OCI-LY3 (cell line): ENCODE measurements around the gene MOGAT2.

Experiments used
- H2AFZ ChIP-seq: fragments of 200-600, 300-600 bp; shearing (Covaris generic); 2 replicates; pipeline ENCODE4 v1.6.0; 2014; ENCODE audit warnings: antibody characterized with exemption, low read depth, low read length
- H3K27ac ChIP-seq: fragments of 200-600, 300-600 bp; sonication (generic); 2 replicates; pipeline ENCODE4 v1.5.1; 2014; ENCODE audit warnings: mild to moderate bottlenecking, low read length, moderate library complexity, mixed read lengths
- H3K27me3 ChIP-seq: fragments of 200-600, 300-600 bp; sonication (generic); 2 replicates; pipeline ENCODE4 v1.6.1; 2014; ENCODE audit warnings: low read depth, low read length, mixed read lengths
- H3K36me3 ChIP-seq: fragments of 200-600, 300-600 bp; sonication (generic); replicated peaks from 2 replicates; pipeline ENCODE3; 2014; ENCODE audit warnings: low read depth, low read length, mixed read lengths
- H3K4me1 ChIP-seq: fragments of 300-600, 200-600 bp; sonication (generic); 2 replicates; pipeline ENCODE4 v1.6.1; 2014; ENCODE audit warnings: low read length, mixed read lengths
- H3K4me2 ChIP-seq: fragments of 200-600, 300-600 bp; sonication (generic); 2 replicates; pipeline ENCODE4 v1.6.1; 2014; ENCODE audit warnings: low read length, mixed read lengths
- H3K4me3 ChIP-seq: fragments of 300-600, 200-600 bp; sonication (generic); 2 replicates; pipeline ENCODE4 v1.5.1; 2014; ENCODE audit warnings: antibody characterized with exemption, mild to moderate bottlenecking, low read length, moderate library complexity
- H3K79me2 ChIP-seq: fragments of 300-600, 200-600 bp; shearing (Covaris generic); 2 replicates; pipeline ENCODE4 v1.6.1; 2014; ENCODE audit warnings: mild to moderate bottlenecking, low read length, mixed read lengths
- H3K9ac ChIP-seq: fragments of 300-600, 200-600 bp; shearing (Covaris generic); 2 replicates; pipeline ENCODE4 v1.6.0; 2014; ENCODE audit warnings: mild to moderate bottlenecking, low read length, moderate library complexity
- H3K9me3 ChIP-seq: fragments of 200-600, 300-600 bp; shearing (Covaris generic); 2 replicates; pipeline ENCODE4 v1.6.1; 2014; ENCODE audit warnings: low read length, mixed read lengths; ENCODE audit not compliant: insufficient read depth
- H4K20me1 ChIP-seq: fragments of 200-600, 300-600 bp; sonication (generic); 2 replicates; pipeline ENCODE4 v1.6.1; 2016; ENCODE audit warnings: low read length, mixed read lengths; ENCODE audit not compliant: insufficient read depth
- EZH2phosphoT487 ChIP-seq: fragments of 200-600 bp; shearing (Covaris generic); IDR thresholded peaks from 2 replicates; pipeline ENCODE4 v1.6.1; 2018; ENCODE audit warnings: antibody characterized with exemption, mixed run types, low read depth
- TF ChIP-seq, protein P1 (sequence below): fragments of 200-600, 300-600 bp; sonication (generic); IDR thresholded peaks from 2 replicates; pipeline ENCODE4 v1.5.1; 2014; ENCODE audit warnings: antibody characterized with exemption, low read length, low read depth

Gene MOGAT2

DNA sequence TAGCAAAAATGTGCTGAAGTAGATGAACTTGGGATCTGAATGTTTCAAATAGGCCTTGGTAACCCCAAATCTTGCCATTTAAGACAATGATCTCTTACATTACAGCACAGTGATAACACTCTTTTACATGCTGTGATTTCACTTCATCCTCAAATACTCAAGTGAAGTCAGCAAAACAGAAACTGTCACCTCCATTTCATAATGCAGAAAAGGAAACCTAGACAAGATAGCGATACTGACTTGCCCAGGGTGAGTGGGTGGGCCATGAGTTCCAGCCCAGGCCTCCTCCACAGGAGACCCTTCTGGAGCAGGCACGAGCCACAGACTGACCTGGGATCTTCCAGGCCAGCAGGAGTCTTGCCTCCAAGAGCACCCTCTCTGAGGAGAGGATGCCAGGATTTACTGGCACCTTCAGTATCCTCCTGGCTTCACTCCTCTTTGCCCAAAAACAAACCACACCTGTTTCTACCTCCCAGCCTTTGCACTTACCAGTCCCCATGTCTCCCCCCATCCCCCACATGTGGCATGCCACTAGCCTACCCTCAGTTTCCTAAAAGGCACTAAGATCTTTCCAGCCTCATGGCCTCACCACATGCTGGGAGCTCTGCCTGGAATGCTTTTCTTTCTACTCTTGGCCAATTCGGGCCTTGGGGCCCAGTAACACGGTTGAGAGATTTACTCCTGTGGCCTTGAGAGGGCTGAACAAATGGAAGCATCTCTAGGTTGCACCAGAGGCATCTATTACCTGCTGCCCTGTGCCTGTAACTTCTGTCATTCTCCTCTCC is 49.0 kb downstream of the MOGAT2 start:
- TF ChIP-seq EZH2phosphoT487 = no peak
- TF ChIP-seq, protein P1, sequence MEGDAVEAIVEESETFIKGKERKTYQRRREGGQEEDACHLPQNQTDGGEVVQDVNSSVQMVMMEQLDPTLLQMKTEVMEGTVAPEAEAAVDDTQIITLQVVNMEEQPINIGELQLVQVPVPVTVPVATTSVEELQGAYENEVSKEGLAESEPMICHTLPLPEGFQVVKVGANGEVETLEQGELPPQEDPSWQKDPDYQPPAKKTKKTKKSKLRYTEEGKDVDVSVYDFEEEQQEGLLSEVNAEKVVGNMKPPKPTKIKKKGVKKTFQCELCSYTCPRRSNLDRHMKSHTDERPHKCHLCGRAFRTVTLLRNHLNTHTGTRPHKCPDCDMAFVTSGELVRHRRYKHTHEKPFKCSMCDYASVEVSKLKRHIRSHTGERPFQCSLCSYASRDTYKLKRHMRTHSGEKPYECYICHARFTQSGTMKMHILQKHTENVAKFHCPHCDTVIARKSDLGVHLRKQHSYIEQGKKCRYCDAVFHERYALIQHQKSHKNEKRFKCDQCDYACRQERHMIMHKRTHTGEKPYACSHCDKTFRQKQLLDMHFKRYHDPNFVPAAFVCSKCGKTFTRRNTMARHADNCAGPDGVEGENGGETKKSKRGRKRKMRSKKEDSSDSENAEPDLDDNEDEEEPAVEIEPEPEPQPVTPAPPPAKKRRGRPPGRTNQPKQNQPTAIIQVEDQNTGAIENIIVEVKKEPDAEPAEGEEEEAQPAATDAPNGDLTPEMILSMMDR = no peak
- no peaks in the 10 kb centered on the region for H3K9me3 ChIP-seq
- H4K20me1 ChIP-seq = no peaks in the 10 kb centered on the region
- H3K27ac ChIP-seq = no peak overlapping the region
- H2AFZ ChIP-seq = no peak overlapping the region
- H3K36me3 ChIP-seq = no peaks in the 10 kb centered on the region
- peaks cover 27% of the 10 kb centered on the region for H3K79me2 ChIP-seq
- peaks cover 58% of the 10 kb centered on the region for H3K4me1 ChIP-seq
- no peaks in the 10 kb centered on the region for H3K27me3 ChIP-seq
- no peak overlapping the region for H3K4me3 ChIP-seq
- H3K4me2 ChIP-seq = no peak overlapping the region
- H3K9ac ChIP-seq = no peak overlapping the region

GRCh38 chr11:75767228-75767572 is 49.6 kb downstream of the MOGAT2 start:
- H3K79me2 ChIP-seq = peaks cover 32% of the 10 kb centered on the region
- no peak overlapping the region for H3K27ac ChIP-seq
- no peaks in the 10 kb centered on the region for H3K9me3 ChIP-seq
- H3K4me1 ChIP-seq = peaks cover 64% of the 10 kb centered on the region
- no peak overlapping the region for H3K4me2 ChIP-seq
- H3K27me3 ChIP-seq = no peaks in the 10 kb centered on the region
- H3K36me3 ChIP-seq = peaks cover under 1% of the 10 kb centered on the region
- no peak overlapping the region for H3K4me3 ChIP-seq
- no peak overlapping the region for H3K9ac ChIP-seq
- TF ChIP-seq EZH2phosphoT487 = no peak
- TF ChIP-seq, protein P1 = no peak
- no peaks in the 10 kb centered on the region for H4K20me1 ChIP-seq
- H2AFZ ChIP-seq = no peak overlapping the region

GRCh38 chr11:75767793-75768111 is 50.1 kb downstream of the MOGAT2 start:
- Histone ChIP-seq H3K4me3 (peak overlapping the region; percentile 77), H3K9ac (peak overlapping the region; percentile 68; the same call in 1 of the 2 replicates), H3K27ac (peak overlapping the region; percentile 53), H3K36me3 (peaks cover 4% of the 10 kb centered on the region), H3K79me2 (peaks cover 38% of the 10 kb centered on the region), H3K4me1 (peaks cover 68% of the 10 kb centered on the region), H3K27me3 (no peaks in the 10 kb centered on the region), H3K4me2 (peak overlapping the region; percentile 76), H3K9me3 (no peaks in the 10 kb centered on the region), H4K20me1 (no peaks in the 10 kb centered on the region), H2AFZ (no peak overlapping the region; the same call in 1 of the 2 replicates)
- TF ChIP-seq EZH2phosphoT487 = no peak
- TF ChIP-seq, protein P1 = no peak

- Histone ChIP-seq H3K79me2 (peaks cover 39% of the 10 kb centered on the region), H3K36me3 (peaks cover 4% of the 10 kb centered on the region), H2AFZ (peak within 1 kb of the TSS; percentile 85; the same call in 1 of the 2 replicates), H3K9me3 (no peaks in the 10 kb centered on the region), H4K20me1 (no peaks in the 10 kb centered on the region), H3K4me3 (peak within 1 kb of the TSS; percentile 77), H3K9ac (peak within 1 kb of the TSS; percentile 68), H3K4me2 (peak within 1 kb of the TSS; percentile 76), H3K27me3 (no peaks in the 10 kb centered on the region), H3K4me1 (peaks cover 68% of the 10 kb centered on the region), H3K27ac (peak within 1 kb of the TSS; percentile 53)
- no peak for TF ChIP-seq EZH2phosphoT487
- TF ChIP-seq, protein P1 = peak; percentile 68
Measured at GRCh38 chr11:75768112-75768908, 50.7 kb downstream of the MOGAT2 start, which contains the start of gene DGAT2. Gene DGAT2, plus strand, starts transcription at chr11:75768778. Its CDS starts 214 bp downstream, at chr11:75768992.
